Right lobe of liver (tissue), 6 donors: ENCODE results near the gene TFE3. TPM values are rescaled to one million over a fixed set of nuclear protein-coding genes. Genes with fewer than 3 reads are reported as not detected.

Experiments used
- ATAC-seq, 4 donors: fragments of 200-7000 bp; cut with Tn5 transposase; one replicate each; pipeline ENCODE4 v1.9.1; 2020; ENCODE audit warnings: mild to moderate bottlenecking in 4 of 4, moderate library complexity in 4 of 4
- DNase-seq, 3 donors: peaks; one replicate each; pipeline ENCODE4 v3.0.0-alpha.2; 2020
- H3K27ac ChIP-seq, 3 donors: fragments of 200-600 bp; one replicate each; pipeline ENCODE4 v1.8.0; 2022
- H3K27me3 ChIP-seq, 2 donors: fragments of 200-600 bp; one replicate each; pipeline ENCODE4 v1.8.0; 2022
- H3K36me3 ChIP-seq, 4 donors: fragments of 200-600 bp; sonication (generic) in 1 of 4; one replicate each; pipeline versions ENCODE4 v1.5.1 to v1.8.0; 2017 to 2022; ENCODE audit warnings: control low read depth in 1 of 4
- H3K4me1 ChIP-seq, 4 donors: fragments of 200-600 bp; sonication (generic) in 1 of 4; one replicate each; pipeline versions ENCODE4 v1.5.1 to v1.8.0; 2017 to 2022; ENCODE audit warnings: control low read depth in 1 of 4
- H3K4me3 ChIP-seq, 3 donors: fragments of 200-600 bp; one replicate each; pipeline ENCODE4 v1.8.0; 2022
- H3K9me3 ChIP-seq, 4 donors: fragments of 200-600 bp; sonication (generic) in 1 of 4; one replicate each; pipeline versions ENCODE4 v1.5.1 to v1.8.0; 2017 to 2022; ENCODE audit warnings: control low read depth in 1 of 4
- CTCF ChIP-seq, 4 donors: fragments of 200-600 bp in 3 of 4; fragments of 450-650 bp in 1 of 4; IDR thresholded peaks; one replicate each; pipeline versions ENCODE4 v1.5.1 to v1.8.0; 2016 to 2022; ENCODE audit warnings: antibody characterized with exemption in 4 of 4, mild to moderate bottlenecking in 2 of 4
- POLR2A ChIP-seq: fragments of 450-650 bp; IDR thresholded peaks from one replicate; pipeline ENCODE4 v1.6.1; 2017; ENCODE audit warnings: antibody characterized with exemption, mild to moderate bottlenecking
- WGBS: methylation state at CpG from one replicate; pipeline ENCODE4 v1.1.6; 2018; ENCODE audit warnings: low coverage, low lambda C conversion rate; ENCODE audit not compliant: insufficient coverage; ENCODE audit errors: missing lambda C conversion rate; 5-methylcytosine and 5-hydroxymethylcytosine counted together
- intact Hi-C, 2 donors: fragments of 100-400 bp; cut with DNase I; formaldehyde crosslinking; loops; one replicate each; pipeline versions ENCODE4 v1.11.2 to v1.14.1; 2022
- total RNA-seq, 6 experiments: library from RNA; depleted of rRNA in 2 of 6; stranded (reverse); fragments of >200 nt in 2 of 6; fragmentation: NEBNext Ultra II Directional in 3 of 6; extraction: Animal tissue kit (Norgen Biotek cat#: 25700) in 3 of 6; gene quantifications; one replicate each; pipeline versions ENCODE4 v1.1.0 to v1.2.4, GENCODE V29; 2016 to 2023
- donor health status: DM: no; HTN: yes; CAD: no.
- donor health status: DM: no; HTN: no; CAD: no.
- donor health status: DM: no; HTN: no; CAD: no.
- donor health status: DM: no; HTN: yes; CAD: no.
- donor health status: DM: no; HTN: yes; CAD: no.

TFE3 gene
- total RNA-seq, 6 experiments from 2014 or later, result 14.9 to 43.3 (median 23.3) TPM

GRCh38 chrX:49058794-49059193, 15.6 kb upstream of the TFE3 start, which contains the start of gene CCDC120:
Gene CCDC120 (plus strand): TSS chrX:49058999. CDS start chrX:49062042, 3,043 bp downstream.
- ATAC-seq (peak; percentile 79 to 88 (median 83)), DNase-seq (peak in 1 of 3 donors; percentile 54)
- no peaks in the 10 kb centered on the region for H3K27me3 ChIP-seq
- TF ChIP-seq POLR2A (peak; percentile 34), CTCF (IDR thresholded peaks at IDR 0.05) (no peak)
- H3K27ac ChIP-seq, result peak within 1 kb of the TSS in 2 of 3 donors; percentile 8 to 37
- H3K9me3 ChIP-seq, result no peaks in the 10 kb centered on the region
- H3K4me3 ChIP-seq, result peak within 1 kb of the TSS; percentile 30 to 54 (median 46)
- no peaks in the 10 kb centered on the region for H3K36me3 ChIP-seq
- 34% methylated on average over 5 of the region's 5 CpGs for WGBS
- intact Hi-C loops, result no loop called here
- H3K4me1 ChIP-seq, result no peaks in the 10 kb centered on the region

- H3K4me3 ChIP-seq, result peak overlapping the region; percentile 47 to 57 (median 56)
- WGBS, result 57% methylated on average over 5 of the region's 5 CpGs
- H3K4me1 ChIP-seq, result no peaks in the 10 kb centered on the region
Observed at GRCh38 chrX:49054073-49054762, 11.1 kb upstream of the TFE3 start.

GRCh38 chrX:49053223-49054072, 10.3 kb upstream of the TFE3 start:
- WGBS, result 33% methylated on average over 1 of the region's 79 CpGs
- Histone ChIP-seq H3K9me3 (no peaks in the 10 kb centered on the region), H3K27me3 (no peaks in the 10 kb centered on the region), H3K4me3 (peak overlapping the region; percentile 47 to 57 (median 56)), H3K27ac (peak overlapping the region; percentile 54 to 65 (median 58)), H3K4me1 (no peaks in the 10 kb centered on the region), H3K36me3 (no peaks in the 10 kb centered on the region)
- intact Hi-C loops, result no loop called here
- DNase-seq, result peak in 2 of 3 donors; percentile 59 to 67
- no peak for TF ChIP-seq CTCF (IDR thresholded peaks at IDR 0.05)
- TF ChIP-seq POLR2A, result peak; percentile 46
- ATAC-seq, result peak; percentile 70 to 86 (median 79)

More at GRCh38 chrX:49054073-49054762, 11.1 kb upstream of the TFE3 start:
- Histone ChIP-seq H3K9me3 (no peaks in the 10 kb centered on the region), H3K36me3 (no peaks in the 10 kb centered on the region), H3K27me3 (no peaks in the 10 kb centered on the region), H3K27ac (peak overlapping the region; percentile 54 to 65 (median 58))
- ATAC-seq (no peak), DNase-seq (no peak)
- intact Hi-C loops, result no loop called here
- TF ChIP-seq POLR2A (no peak), CTCF (IDR thresholded peaks at IDR 0.05) (no peak)

- Histone ChIP-seq H3K36me3 (peaks cover 0 to 3% (median 0%) of the 10 kb centered on the region in 4 donors), H3K4me1 (peaks cover 0 to 8% (median 0%) of the 10 kb centered on the region in 4 donors), H3K9me3 (no peaks in the 10 kb centered on the region), H3K27me3 (no peaks in the 10 kb centered on the region), H3K27ac (peak overlapping the region; percentile 28 to 70 (median 66)), H3K4me3 (peak overlapping the region in 2 of 3 donors; percentile 3 to 20)
- DNase-seq (no peak), ATAC-seq (no peak)
- TF ChIP-seq CTCF (IDR thresholded peaks at IDR 0.05) (no peak), POLR2A (peak; percentile 67)
- intact Hi-C loops, result no loop called here
- WGBS, result 29% methylated on average over 13 of the region's 13 CpGs
Observed at GRCh38 chrX:49043987-49044281, 777 bp upstream of the TFE3 start.
